Measurements from ENCODE around the gene RHOH.
A peak's percentile ranks its signal among the peaks of the same experiment; 100 is the strongest.

Gene RHOH

DNA sequence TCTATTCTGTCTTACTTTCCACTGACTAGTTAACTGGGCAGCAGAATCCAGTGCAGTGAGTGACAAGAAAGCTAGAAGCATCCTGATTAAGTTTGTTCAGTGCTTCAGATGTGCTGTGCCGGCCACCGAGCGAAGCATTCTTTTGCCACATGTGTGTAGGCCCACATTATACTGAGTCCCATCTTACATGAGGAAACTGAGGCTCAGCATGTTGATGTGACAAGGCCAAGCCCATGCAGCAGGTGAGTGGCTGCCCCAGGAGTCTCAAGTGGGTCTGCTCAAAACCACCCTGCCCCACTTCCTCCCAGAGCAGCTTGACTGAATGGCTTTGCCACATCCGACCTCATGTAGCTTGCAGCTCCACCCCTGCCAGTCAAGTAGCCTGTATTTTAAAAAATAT is 50.5 kb downstream of the RHOH start:
- DNase-seq (ENCODE audit: low read depth) = no peak
- TF ChIP-seq, protein P1, sequence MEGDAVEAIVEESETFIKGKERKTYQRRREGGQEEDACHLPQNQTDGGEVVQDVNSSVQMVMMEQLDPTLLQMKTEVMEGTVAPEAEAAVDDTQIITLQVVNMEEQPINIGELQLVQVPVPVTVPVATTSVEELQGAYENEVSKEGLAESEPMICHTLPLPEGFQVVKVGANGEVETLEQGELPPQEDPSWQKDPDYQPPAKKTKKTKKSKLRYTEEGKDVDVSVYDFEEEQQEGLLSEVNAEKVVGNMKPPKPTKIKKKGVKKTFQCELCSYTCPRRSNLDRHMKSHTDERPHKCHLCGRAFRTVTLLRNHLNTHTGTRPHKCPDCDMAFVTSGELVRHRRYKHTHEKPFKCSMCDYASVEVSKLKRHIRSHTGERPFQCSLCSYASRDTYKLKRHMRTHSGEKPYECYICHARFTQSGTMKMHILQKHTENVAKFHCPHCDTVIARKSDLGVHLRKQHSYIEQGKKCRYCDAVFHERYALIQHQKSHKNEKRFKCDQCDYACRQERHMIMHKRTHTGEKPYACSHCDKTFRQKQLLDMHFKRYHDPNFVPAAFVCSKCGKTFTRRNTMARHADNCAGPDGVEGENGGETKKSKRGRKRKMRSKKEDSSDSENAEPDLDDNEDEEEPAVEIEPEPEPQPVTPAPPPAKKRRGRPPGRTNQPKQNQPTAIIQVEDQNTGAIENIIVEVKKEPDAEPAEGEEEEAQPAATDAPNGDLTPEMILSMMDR (IDR thresholded peaks at IDR 0.05; ENCODE audit: low read depth, low read length, missing control alignments) = no peak
- in situ Hi-C loops (cut with HindIII; ENCODE audit: low sequenced_read_pairs) = no loop called here
- H3K4me3 ChIP-seq (ENCODE audit: low read depth, low read length) = no peak overlapping the region

DNA sequence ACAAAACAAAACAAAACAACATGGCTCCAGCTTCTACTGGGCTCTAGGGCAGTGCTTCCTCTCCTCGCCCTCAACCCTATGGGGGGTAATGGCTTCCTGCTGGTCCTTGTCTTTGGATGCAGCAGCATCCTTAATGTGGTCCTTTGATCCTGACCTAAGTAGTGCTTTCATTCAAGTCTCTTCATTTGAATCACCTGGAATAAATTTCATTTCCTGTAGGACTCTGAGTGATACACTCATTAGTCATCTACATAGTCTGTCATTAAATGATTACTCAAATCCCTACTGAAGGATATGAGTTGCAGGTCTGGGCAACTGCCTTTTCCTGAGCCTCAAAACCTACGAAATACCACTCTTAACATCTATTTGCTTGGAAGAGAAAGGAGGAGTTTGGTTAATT is 54.5 kb downstream of the RHOH start:
- TF ChIP-seq, protein P1 (IDR thresholded peaks at IDR 0.05; ENCODE audit: low read depth, low read length, missing control alignments) = no peak
- in situ Hi-C loops (cut with HindIII; ENCODE audit: low sequenced_read_pairs) = no loop called here
- no peak overlapping the region for H3K4me3 ChIP-seq (ENCODE audit: low read depth, low read length)
- no peak for DNase-seq (ENCODE audit: low read depth)

DNA sequence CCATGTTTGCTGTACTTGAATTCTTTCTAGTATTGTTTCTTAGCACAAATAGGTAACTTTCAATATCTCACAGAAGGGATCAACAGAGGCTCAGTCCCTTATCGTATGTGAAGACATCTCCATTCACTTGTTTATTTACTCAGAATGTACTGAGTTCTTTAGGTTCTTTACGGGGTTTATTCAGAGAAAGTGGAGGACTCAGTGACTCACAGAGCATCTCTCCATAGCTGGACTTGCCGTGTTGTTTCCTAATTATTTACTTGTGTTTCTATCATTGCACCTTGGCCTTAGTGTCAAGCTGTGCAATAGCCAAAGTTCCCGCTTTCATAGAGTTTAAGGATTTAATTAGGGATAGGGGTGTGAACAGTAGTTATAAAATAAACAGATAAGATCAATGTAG is 57.1 kb downstream of the RHOH start:
- in situ Hi-C loops (cut with HindIII; ENCODE audit: low sequenced_read_pairs) = no loop called here
- DNase-seq (ENCODE audit: low read depth) = no peak
- no peak overlapping the region for H3K4me3 ChIP-seq (ENCODE audit: low read depth, low read length)
- TF ChIP-seq, protein P1 (IDR thresholded peaks at IDR 0.05; ENCODE audit: low read depth, low read length, missing control alignments) = no peak

DNA sequence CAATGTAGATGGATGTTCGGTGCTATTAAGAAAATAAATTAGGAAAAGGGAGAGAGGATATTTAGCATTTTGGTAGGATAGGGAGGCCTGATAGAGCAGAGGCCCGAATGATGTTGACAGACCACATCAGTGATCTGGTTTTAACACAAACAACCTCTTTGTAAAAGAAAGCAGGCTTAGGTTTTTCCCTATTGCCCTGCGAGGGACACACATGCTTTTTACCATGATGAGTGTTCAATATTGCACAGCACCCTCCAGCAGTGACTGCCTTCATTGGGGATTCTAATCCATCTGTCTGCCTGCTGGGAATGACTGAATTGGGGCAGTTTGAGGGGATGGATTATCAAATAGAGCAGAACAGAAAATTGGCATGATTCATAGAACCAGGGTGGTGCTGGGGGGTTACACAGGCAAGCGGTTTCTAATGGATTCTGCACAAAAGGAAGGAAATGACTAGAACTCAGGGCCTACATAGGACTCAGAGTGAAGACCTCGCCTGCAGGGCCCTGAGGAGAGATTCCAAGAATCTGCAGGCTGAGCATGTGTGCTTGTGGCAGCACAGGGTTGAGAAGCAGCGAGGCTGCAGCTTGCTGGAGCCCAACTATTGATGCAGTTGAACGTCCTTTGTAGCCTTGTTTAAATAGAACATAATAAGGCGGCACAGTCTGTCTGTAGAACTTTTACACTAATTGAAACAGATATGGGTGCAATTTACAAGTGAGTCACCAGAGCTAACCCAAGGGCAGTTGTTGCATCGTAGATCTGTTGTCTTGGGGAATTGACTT is 58.0 kb downstream of the RHOH start:
- TF ChIP-seq, protein P1 (IDR thresholded peaks at IDR 0.05; ENCODE audit: low read depth, low read length, missing control alignments) = no peak
- in situ Hi-C loops (cut with HindIII; ENCODE audit: low sequenced_read_pairs) = no loop called here
- no peak overlapping the region for H3K4me3 ChIP-seq (ENCODE audit: low read depth, low read length)
- no peak for DNase-seq (ENCODE audit: low read depth)

DNA sequence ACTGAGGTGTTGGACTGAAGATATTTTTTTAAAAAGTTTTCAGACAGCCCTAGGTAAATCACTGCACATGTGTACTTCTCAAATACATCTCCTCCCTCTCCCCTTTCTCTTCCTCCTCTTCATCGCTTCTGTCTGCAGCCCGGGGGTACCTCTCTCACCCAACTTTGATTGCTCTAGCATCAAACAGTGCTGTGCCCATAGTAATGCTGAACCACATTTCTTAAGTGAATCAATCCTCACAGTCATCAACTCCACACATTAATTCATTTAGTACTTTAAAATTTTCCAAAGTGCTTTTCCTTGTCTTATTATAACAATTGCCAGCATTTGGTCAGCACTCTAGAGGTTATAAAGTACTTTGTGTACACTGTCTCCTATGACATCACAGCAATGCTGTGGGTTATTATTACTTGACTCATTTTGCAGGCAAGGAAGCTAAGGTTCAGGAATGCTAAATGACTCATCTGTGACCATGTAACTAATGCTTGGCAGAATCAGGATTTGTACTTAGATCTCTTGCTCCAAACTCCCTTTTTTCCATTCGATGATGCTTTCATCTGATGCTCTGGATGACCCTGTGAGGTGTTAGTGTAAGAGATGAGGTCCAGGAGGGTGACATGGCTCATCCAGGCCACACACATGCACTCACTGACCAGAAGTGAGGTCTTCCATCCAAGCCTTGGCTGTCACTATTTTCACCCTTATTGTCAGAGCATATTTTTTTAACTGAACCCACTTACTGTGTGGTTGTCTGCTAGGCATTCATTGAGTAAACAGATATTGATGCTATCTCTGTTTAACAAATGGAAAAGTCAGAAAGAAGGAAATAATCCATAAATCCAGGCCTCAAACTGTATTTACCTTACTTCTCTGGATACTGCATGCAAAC is 58.8 kb downstream of the RHOH start:
- TF ChIP-seq, protein P1 (IDR thresholded peaks at IDR 0.05; ENCODE audit: low read depth, low read length, missing control alignments) = no peak
- no peak overlapping the region for H3K4me3 ChIP-seq (ENCODE audit: low read depth, low read length)
- in situ Hi-C loops (cut with HindIII; ENCODE audit: low sequenced_read_pairs) = no loop called here
- DNase-seq (ENCODE audit: low read depth) = peak; percentile 96

DNA sequence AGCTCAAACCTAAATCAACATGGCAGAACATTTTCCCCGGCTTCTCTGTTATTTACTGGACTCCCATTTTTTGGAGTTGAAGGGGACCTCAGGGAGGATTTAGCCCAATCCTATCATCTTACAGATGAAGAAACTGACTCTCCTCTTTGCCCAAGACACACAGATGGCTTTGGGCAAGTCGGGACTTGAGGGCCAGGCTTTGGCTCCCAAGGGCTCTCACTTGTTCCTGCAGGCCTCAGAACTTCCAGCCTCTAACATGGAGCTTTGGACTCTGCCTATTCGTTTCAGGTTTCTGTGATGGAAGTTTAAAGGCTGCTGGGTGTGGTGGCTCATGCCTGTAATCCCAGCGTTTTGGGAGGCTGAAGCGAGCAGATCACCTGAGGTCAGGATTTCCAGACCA is 59.5 kb downstream of the RHOH start:
- TF ChIP-seq, protein P1 (IDR thresholded peaks at IDR 0.05; ENCODE audit: low read depth, low read length, missing control alignments) = no peak

More for the DNA sequence above, 59.5 kb downstream of the RHOH start:
- no peak overlapping the region for H3K4me3 ChIP-seq (ENCODE audit: low read depth, low read length)
- in situ Hi-C loops (cut with HindIII; ENCODE audit: low sequenced_read_pairs) = no loop called here
- no peak for DNase-seq (ENCODE audit: low read depth)
